Mesendoderm (in vitro differentiated cells): Measurements from ENCODE around the gene UPF2.

Source experiments
- DNase-seq: peaks from one replicate; pipeline ENCODE4 v3.0.0; 2013
- H2AK5ac ChIP-seq: 2 replicates; pipeline ENCODE4 v1.6.1; 2013; ENCODE audit warnings: low read length, inconsistent platforms
- H2BK120ac ChIP-seq: 2 replicates; pipeline ENCODE4 v1.6.1; 2013; ENCODE audit warnings: low read depth, mild to moderate bottlenecking, low read length, moderate library complexity, mixed read lengths
- H2BK15ac ChIP-seq: replicated peaks from 2 replicates; pipeline ENCODE4 v1.6.1; 2013; ENCODE audit warnings: low read depth, mild to moderate bottlenecking, moderate library complexity
- H2BK5ac ChIP-seq: 2 replicates; pipeline ENCODE4 v1.6.1; 2013; ENCODE audit warnings: low read length, inconsistent platforms
- H3K18ac ChIP-seq: 2 replicates; pipeline ENCODE4 v1.6.1; 2013; ENCODE audit warnings: mild to moderate bottlenecking, low read length, mixed read lengths
- H3K23ac ChIP-seq: one replicate; pipeline ENCODE4 v1.6.1; 2013; ENCODE audit warnings: low read length
- H3K27ac ChIP-seq: 2 replicates; pipeline ENCODE4 v1.5.1; 2013; ENCODE audit warnings: low read depth, mild to moderate bottlenecking, inconsistent platforms, low read length, moderate library complexity
- H3K27me3 ChIP-seq: 2 replicates; pipeline ENCODE4 v1.6.1; 2013; ENCODE audit warnings: low read length, control low read depth, mild to moderate bottlenecking, inconsistent platforms; ENCODE audit not compliant: insufficient read depth, poor library complexity
- H3K36me3 ChIP-seq: 2 replicates; pipeline ENCODE4 v1.6.1; 2013; ENCODE audit warnings: low read length, inconsistent platforms; ENCODE audit not compliant: control insufficient read depth, insufficient read depth
- H3K4ac ChIP-seq: one replicate; pipeline ENCODE4 v1.6.1; 2013; ENCODE audit warnings: low read depth, mild to moderate bottlenecking, low read length, moderate library complexity
- H3K4me1 ChIP-seq: 2 replicates; pipeline ENCODE4 v1.6.1; 2013; ENCODE audit warnings: low read depth, low read length, inconsistent platforms; ENCODE audit not compliant: control insufficient read depth
- H3K4me2 ChIP-seq: 2 replicates; pipeline ENCODE4 v1.6.1; 2013; ENCODE audit warnings: low read length
- H3K4me3 ChIP-seq: 2 replicates; pipeline ENCODE4 v1.5.1; 2013; ENCODE audit warnings: mild to moderate bottlenecking, low read length
- H3K56ac ChIP-seq: one replicate; pipeline ENCODE4 v1.6.1; 2013; ENCODE audit warnings: low read length
- H3K79me1 ChIP-seq: 2 replicates; pipeline ENCODE4 v1.6.1; 2013; ENCODE audit warnings: low read length, inconsistent platforms
- H3K79me2 ChIP-seq: 2 replicates; pipeline ENCODE4 v1.6.1; 2013; ENCODE audit warnings: mild to moderate bottlenecking, low read length; ENCODE audit not compliant: control insufficient read depth, insufficient read depth
- H3K9ac ChIP-seq: 2 replicates; pipeline ENCODE4 v1.6.1; 2013; ENCODE audit warnings: low read length, inconsistent platforms
- H4K5ac ChIP-seq: one replicate; pipeline ENCODE4 v1.6.1; 2013; ENCODE audit warnings: low read length
- H4K8ac ChIP-seq: one replicate; pipeline ENCODE4 v1.6.1; 2013; ENCODE audit warnings: low read depth, mild to moderate bottlenecking, control low read depth, low read length, moderate library complexity
- WGBS: extraction: QIAGEN DNeasy Blood & Tissue Kit; methylation state at CpG from one replicate; pipeline ENCODE4 v1.1.7; 2013; ENCODE audit warnings: low lambda C conversion rate, missing lambda C conversion rate; ENCODE audit not compliant: insufficient coverage; ENCODE audit errors: extremely low coverage; 5-methylcytosine and 5-hydroxymethylcytosine counted together

Gene UPF2

GRCh38 chr10:11934262-11934661 lies 108.3 kb downstream of the UPF2 start:
- no peak overlapping the region for H4K5ac ChIP-seq
- H3K23ac ChIP-seq: no peak overlapping the region
- H3K4me3 ChIP-seq: no peak overlapping the region
- no peak overlapping the region for H3K56ac ChIP-seq
- H2BK15ac ChIP-seq: no peak overlapping the region
- peaks cover 6% of the 10 kb centered on the region for H3K36me3 ChIP-seq
- H2BK120ac ChIP-seq: no peak overlapping the region
- H2BK5ac ChIP-seq: no peak overlapping the region
- no peaks in the 10 kb centered on the region for H3K27me3 ChIP-seq
- peaks cover 2% of the 10 kb centered on the region for H3K4me1 ChIP-seq
- no CpG with 5 or more reads among the region's 7 CpGs for WGBS
- no peak overlapping the region for H3K18ac ChIP-seq
- H3K79me2 ChIP-seq: no peaks in the 10 kb centered on the region
- H4K8ac ChIP-seq: no peak overlapping the region
- H3K27ac ChIP-seq: no peak overlapping the region
- no peak overlapping the region for H3K4ac ChIP-seq
- H3K4me2 ChIP-seq: no peak overlapping the region
- no peak for DNase-seq
- H3K9ac ChIP-seq: no peak overlapping the region
- no peak overlapping the region for H2AK5ac ChIP-seq
- H3K79me1 ChIP-seq: no peaks in the 10 kb centered on the region

- no peak overlapping the region for H4K5ac ChIP-seq
- no peak overlapping the region for H2AK5ac ChIP-seq
- no peak overlapping the region for H3K18ac ChIP-seq
- H2BK15ac ChIP-seq: no peak overlapping the region
- peaks cover 6% of the 10 kb centered on the region for H3K36me3 ChIP-seq
- no peak overlapping the region for H3K9ac ChIP-seq
- H3K79me2 ChIP-seq: no peaks in the 10 kb centered on the region
- H2BK5ac ChIP-seq: no peak overlapping the region
- H3K4me2 ChIP-seq: no peak overlapping the region
- H3K4me1 ChIP-seq: peaks cover 2% of the 10 kb centered on the region
- no peaks in the 10 kb centered on the region for H3K27me3 ChIP-seq
- H3K23ac ChIP-seq: no peak overlapping the region
- H4K8ac ChIP-seq: no peak overlapping the region
- H3K4me3 ChIP-seq: no peak overlapping the region
- H2BK120ac ChIP-seq: no peak overlapping the region
- H3K27ac ChIP-seq: no peak overlapping the region
- H3K79me1 ChIP-seq: no peaks in the 10 kb centered on the region
- no peak overlapping the region for H3K4ac ChIP-seq
- no peak overlapping the region for H3K56ac ChIP-seq
- DNase-seq: no peak
- no CpG with 5 or more reads among the region's 3 CpGs for WGBS
These were observed 108.9 kb downstream of the UPF2 start for GRCh38 chr10:11933577-11934223.

DNA sequence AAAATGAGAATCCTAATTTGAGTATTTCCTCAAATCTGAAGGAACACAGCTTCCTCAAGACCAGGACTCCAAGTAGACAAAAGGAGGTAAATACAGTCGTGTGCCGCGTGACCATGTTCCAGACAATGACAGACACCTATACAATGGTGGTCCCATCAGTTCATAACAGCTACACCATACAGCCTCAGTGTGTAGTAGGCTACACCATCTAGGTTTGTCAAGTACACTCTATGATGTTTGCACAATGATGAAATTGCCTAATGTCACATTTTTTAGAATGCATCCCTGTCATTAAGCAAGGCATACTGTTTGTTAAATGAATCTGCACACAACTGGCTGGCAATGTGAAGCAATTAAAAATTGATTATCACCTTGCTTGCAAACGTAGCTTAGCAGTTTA lies 111.6 kb downstream of the UPF2 start:
- H3K18ac ChIP-seq: no peak overlapping the region
- H3K27me3 ChIP-seq: no peaks in the 10 kb centered on the region
- H2BK120ac ChIP-seq: no peak overlapping the region
- H3K4me3 ChIP-seq: no peak overlapping the region
- H3K56ac ChIP-seq: no peak overlapping the region
- H3K4me2 ChIP-seq: no peak overlapping the region
- no peak overlapping the region for H4K8ac ChIP-seq
- H3K79me2 ChIP-seq: no peaks in the 10 kb centered on the region
- peaks cover 11% of the 10 kb centered on the region for H3K36me3 ChIP-seq
- no CpG with 5 or more reads among the region's 4 CpGs for WGBS
- H2BK15ac ChIP-seq: no peak overlapping the region
- H3K27ac ChIP-seq: no peak overlapping the region
- no peak overlapping the region for H3K23ac ChIP-seq
- H2AK5ac ChIP-seq: no peak overlapping the region
- H4K5ac ChIP-seq: no peak overlapping the region
- no peaks in the 10 kb centered on the region for H3K79me1 ChIP-seq
- H2BK5ac ChIP-seq: no peak overlapping the region
- H3K4me1 ChIP-seq: no peaks in the 10 kb centered on the region
- no peak overlapping the region for H3K4ac ChIP-seq
- H3K9ac ChIP-seq: no peak overlapping the region
- no peak for DNase-seq

GRCh38 chr10:11930312-11930978 lies 112.2 kb downstream of the UPF2 start:
- Histone ChIP-seq H3K4ac (no peak overlapping the region), H3K27ac (no peak overlapping the region), H3K4me3 (no peak overlapping the region), H3K79me2 (no peaks in the 10 kb centered on the region), H3K79me1 (no peaks in the 10 kb centered on the region), H3K27me3 (no peaks in the 10 kb centered on the region), H3K56ac (no peak overlapping the region), H3K9ac (no peak overlapping the region), H4K5ac (no peak overlapping the region), H2BK15ac (no peak overlapping the region), H3K36me3 (peaks cover 9% of the 10 kb centered on the region), H4K8ac (no peak overlapping the region), H2BK5ac (no peak overlapping the region), H3K18ac (no peak overlapping the region), H3K23ac (no peak overlapping the region), H3K4me2 (no peak overlapping the region), H3K4me1 (no peaks in the 10 kb centered on the region), H2BK120ac (no peak overlapping the region), H2AK5ac (no peak overlapping the region)
- no peak for DNase-seq
- no CpG with 5 or more reads among the region's 8 CpGs for WGBS

- Histone ChIP-seq H3K56ac (no peak overlapping the region), H2AK5ac (no peak overlapping the region), H3K36me3 (peaks cover 6% of the 10 kb centered on the region), H3K4ac (no peak overlapping the region), H3K27me3 (no peaks in the 10 kb centered on the region), H3K23ac (no peak overlapping the region), H4K8ac (no peak overlapping the region), H3K18ac (no peak overlapping the region), H2BK15ac (no peak overlapping the region), H3K79me2 (no peaks in the 10 kb centered on the region), H3K79me1 (no peaks in the 10 kb centered on the region), H4K5ac (no peak overlapping the region), H3K27ac (no peak overlapping the region), H3K9ac (no peak overlapping the region), H2BK120ac (no peak overlapping the region), H3K4me2 (no peak overlapping the region), H2BK5ac (no peak overlapping the region), H3K4me1 (no peaks in the 10 kb centered on the region), H3K4me3 (no peak overlapping the region)
- WGBS: no CpG with 5 or more reads among the region's 3 CpGs
- no peak for DNase-seq
These were observed 114.9 kb downstream of the UPF2 start for GRCh38 chr10:11927746-11928145.
